COR-L47 (cell line): ENCODE measurements around the gene FAM216B.

Experiments used
- DNase-seq: peaks from one replicate; lab custom pipeline; 2025; lab: John Stamatoyannopoulos, UW

FAM216B gene

GRCh38 chr13:42836930-42837690 lies 55.7 kb downstream of the FAM216B start:
- DNase-seq = no peak
